ENCODE measurements around the gene TOB2. TPM values are rescaled to one million over a fixed set of nuclear protein-coding genes. Genes with fewer than 3 reads are reported as not detected.
"Not testable (repeated sequence)": the region's sequence is repeated elsewhere in the genome, so short reads cannot be mapped to it uniquely, and the experiment has no call there.

The TOB2 gene
- total RNA-seq, 2 experiments from 2014 or later = 27.0 to 28.5 TPM

DNA sequence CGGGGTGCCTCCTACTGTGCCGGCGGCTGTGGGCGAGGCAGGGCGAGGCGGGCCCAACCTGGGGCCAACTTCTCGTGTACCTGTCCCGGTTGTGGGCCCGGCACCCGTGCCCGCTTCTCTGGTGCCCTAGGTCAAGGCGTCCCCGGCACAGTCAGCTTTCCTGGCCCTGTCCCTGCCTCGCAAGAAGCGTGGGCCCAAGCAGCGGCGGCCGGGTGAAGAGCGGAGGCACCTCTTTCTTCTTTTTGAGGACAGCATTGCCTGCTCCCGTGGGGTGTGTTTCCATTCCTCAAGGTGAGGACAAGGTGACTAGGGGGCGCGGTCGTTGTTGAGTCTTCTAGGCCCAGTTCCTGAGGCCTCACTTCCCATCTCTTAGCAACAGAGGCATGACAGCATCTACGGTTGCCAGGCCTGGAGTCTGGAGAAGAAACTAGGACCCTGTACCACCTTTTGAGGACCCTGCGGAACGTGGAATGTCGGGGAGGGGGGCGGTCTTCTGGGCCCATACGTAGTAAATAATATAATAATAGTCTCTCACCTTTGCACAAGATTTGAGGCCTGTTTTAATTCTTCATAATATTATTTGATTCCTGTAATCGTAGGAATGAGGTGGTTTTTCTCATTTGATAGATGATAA lies 22.7 kb upstream of the TOB2 start:
- POLR2A ChIA-PET = interaction anchor here (0.7 to 13.9 kb wide), 24 partner anchors 9 to 1145 kb away, joined by 3 to 238 read pairs (median 4); partner anchors contain the start of genes CCDC134, DESI1, PMM1 and POLDIP3
- Mint-ChIP-seq H3K36me3 (ENCODE audit: low read depth) (peaks cover 43% of the 10 kb centered on the region), H3K4me3 (peak overlapping the region; percentile 87), H3K27ac (peak overlapping the region; percentile 98), H3K9me3 (no peaks in the 10 kb centered on the region), H3K27me3 (no peaks in the 10 kb centered on the region), H3K4me1 (ENCODE audit: low read depth) (peaks cover 57% of the 10 kb centered on the region)
- CTCF ChIA-PET = interaction anchor here (0.7 to 4.4 kb wide), 9 partner anchors 10 to 168 kb away, joined by 3 to 22 read pairs (median 4); partner anchors contain the start of gene ZC3H7B
- DNase-seq = peak; percentile 59
- TF ChIP-seq CTCF (IDR thresholded peaks at IDR 0.05) = no peak
- intact Hi-C loops (cut with micrococcal nuclease) = no loop called here
- no peak for ATAC-seq

DNA sequence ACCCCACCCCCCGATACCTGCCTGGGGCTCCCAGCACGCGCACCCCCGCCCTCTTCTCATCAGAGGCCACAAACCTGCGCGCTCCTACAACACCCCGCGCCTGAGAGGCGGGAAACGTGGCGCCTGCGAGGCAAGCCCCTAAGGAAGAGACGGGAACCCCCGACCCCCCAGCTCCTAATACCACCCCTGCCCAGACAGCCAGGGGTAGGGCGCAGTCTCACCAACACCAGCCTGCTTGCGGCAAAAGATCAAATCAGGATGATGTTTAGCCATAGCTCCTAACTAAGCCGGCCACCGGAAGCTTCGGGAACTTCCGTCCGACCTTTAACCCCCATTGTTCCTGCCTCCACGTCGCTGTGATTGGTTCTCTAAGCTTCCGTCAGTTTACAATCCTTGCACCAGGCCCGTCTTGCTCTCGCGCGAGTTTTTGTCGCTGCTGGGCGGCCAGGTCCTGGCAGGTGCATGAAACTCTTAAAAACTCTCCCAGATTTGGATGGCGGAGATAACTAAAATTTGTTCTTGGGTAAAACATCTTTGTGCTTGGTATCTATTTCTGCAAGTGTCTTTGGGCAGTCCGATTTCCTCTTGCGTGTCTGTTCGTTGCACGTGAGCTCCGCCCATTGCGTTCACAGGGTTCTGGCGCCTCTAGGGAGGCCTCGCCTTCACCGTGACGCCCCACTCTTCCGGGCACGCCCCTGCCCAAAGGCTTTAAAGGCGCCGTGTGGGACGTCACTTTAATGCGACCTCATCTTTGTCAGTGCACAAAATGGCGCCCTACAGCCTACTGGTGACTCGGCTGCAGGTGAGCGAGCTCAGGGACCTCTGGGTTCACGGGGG lies 22.0 kb upstream of the TOB2 start, which contains the start of the genes ACO2 and PHF5A:
Gene ACO2, plus strand, starts transcription at position 737 of the 837 bp plus-strand sequence. Its CDS starts 30 bp downstream, at position 767.
Gene PHF5A, minus strand, starts transcription at position 312 of the 837 bp plus-strand sequence. Its CDS starts 39 bp downstream, at position 273.
- H3K36me3 Mint-ChIP-seq (ENCODE audit: low read depth) = peaks cover 45% of the 10 kb centered on the region
- ChIA-PET POLR2A (interaction anchor here (0.7 to 13.9 kb wide), 26 partner anchors 9 to 1146 kb away, joined by 3 to 238 read pairs (median 4); partner anchors contain the start of genes CCDC134, DESI1, PMM1 and POLDIP3), CTCF (interaction anchor here (0.8 to 4.4 kb wide), 8 partner anchors 11 to 167 kb away, joined by 3 to 22 read pairs (median 4); partner anchors contain the start of gene ZC3H7B)
- peak; percentile 98 for DNase-seq
- H3K4me3 Mint-ChIP-seq = peak within 1 kb of the TSS; percentile 87
- H3K27me3 Mint-ChIP-seq = no peaks in the 10 kb centered on the region
- no peak for TF ChIP-seq CTCF (IDR thresholded peaks at IDR 0.05)
- peaks cover 56% of the 10 kb centered on the region for H3K4me1 Mint-ChIP-seq (ENCODE audit: low read depth)
- intact Hi-C loops (cut with micrococcal nuclease) = loop anchor here (1.0 kb wide), 1 partner anchor 21 kb away; no protein-coding TSS in a partner anchor
- no peaks in the 10 kb centered on the region for H3K9me3 Mint-ChIP-seq
- ATAC-seq = peak; percentile 95
- peak within 1 kb of the TSS; percentile 98 for H3K27ac Mint-ChIP-seq

DNA sequence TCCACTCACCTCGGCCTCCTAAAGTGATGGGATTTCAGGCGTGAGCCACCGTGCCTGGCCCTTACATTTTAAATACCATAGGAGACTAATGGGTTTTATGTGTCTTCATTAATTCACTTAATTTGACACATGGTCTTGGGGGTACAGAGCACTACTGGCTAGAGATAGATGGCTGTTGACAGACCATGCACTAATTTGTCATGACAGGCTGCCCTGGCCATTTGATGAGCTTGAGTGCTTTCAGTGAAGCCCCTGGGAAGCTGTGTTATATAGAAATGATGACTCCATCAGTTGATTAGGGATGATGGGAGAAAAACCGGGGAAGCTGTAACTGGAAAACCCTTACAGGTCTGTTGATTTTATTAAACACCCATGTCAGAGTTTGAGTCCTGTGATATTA lies 15.3 kb upstream of the TOB2 start:
- intact Hi-C loops (cut with micrococcal nuclease) = no loop called here
- TF ChIP-seq CTCF (IDR thresholded peaks at IDR 0.05) = no peak
- no peaks in the 10 kb centered on the region for H3K9me3 Mint-ChIP-seq
- H3K36me3 Mint-ChIP-seq (ENCODE audit: low read depth) = peaks cover 54% of the 10 kb centered on the region
- H3K4me1 Mint-ChIP-seq (ENCODE audit: low read depth) = peaks cover 21% of the 10 kb centered on the region
- no peaks in the 10 kb centered on the region for H3K27me3 Mint-ChIP-seq
- ATAC-seq (no peak), DNase-seq (no peak)
- ChIA-PET CTCF (interaction anchor here (1.6 kb wide), 1 partner anchor 58 kb away, joined by 7 read pairs; no protein-coding TSS in a partner anchor), POLR2A (interaction anchor here (0.7 to 13.9 kb wide), 4 partner anchors 11 to 125 kb away, joined by 4 to 238 read pairs (median 5); partner anchors contain the start of gene TOB2)
- H3K27ac Mint-ChIP-seq = no peak overlapping the region
- no peak overlapping the region for H3K4me3 Mint-ChIP-seq

- ATAC-seq; intact Hi-C loops (cut with micrococcal nuclease); H3K27me3 Mint-ChIP-seq; H3K9me3 Mint-ChIP-seq; DNase-seq; H3K27ac Mint-ChIP-seq; H3K4me3 Mint-ChIP-seq: not testable (repeated sequence)
- H3K4me1 Mint-ChIP-seq (ENCODE audit: low read depth) = peaks cover 16% of the 10 kb centered on the region
- peaks cover 45% of the 10 kb centered on the region for H3K36me3 Mint-ChIP-seq (ENCODE audit: low read depth)
- ChIA-PET CTCF (interaction anchor here (1.2 kb wide), 1 partner anchor 73 kb away, joined by 3 read pairs; no protein-coding TSS in a partner anchor), POLR2A (interaction anchor here (0.6 to 6.3 kb wide), 3 partner anchors 9 to 739 kb away, joined by 3 to 53 read pairs (median 22); partner anchors contain the start of genes ACO2, PHF5A and TOB2)
These were observed 13.5 kb upstream of the TOB2 start for GRCh38 chr22:41460071-41460470.

DNA sequence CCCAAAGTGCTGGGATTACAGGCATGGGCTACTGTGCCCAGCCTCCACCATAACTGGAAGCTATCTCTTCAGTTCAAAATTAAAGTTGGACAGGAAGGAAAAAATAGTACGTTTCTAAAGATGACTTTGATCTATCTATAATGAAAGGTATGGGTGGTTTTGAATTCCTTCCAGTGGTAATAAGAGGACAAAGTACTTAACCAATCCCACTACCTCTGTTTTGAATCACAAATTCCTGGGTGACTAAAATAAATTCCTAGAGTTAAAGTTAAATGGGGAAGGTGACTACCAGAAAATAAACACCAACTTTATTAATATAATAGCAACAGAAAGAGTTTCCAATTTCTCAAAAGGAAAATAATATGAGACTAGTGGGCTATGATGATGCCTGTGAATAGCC lies 12.8 kb upstream of the TOB2 start:
- ChIA-PET CTCF (interaction anchor here (1.2 kb wide), 1 partner anchor 73 kb away, joined by 3 read pairs; no protein-coding TSS in a partner anchor), POLR2A (interaction anchor here (0.7 to 6.3 kb wide), 3 partner anchors 9 to 27 kb away, joined by 3 to 53 read pairs (median 22); partner anchors contain the start of genes ACO2, PHF5A and TOB2)
- intact Hi-C loops (cut with micrococcal nuclease) = no loop called here
- no peak for TF ChIP-seq CTCF (IDR thresholded peaks at IDR 0.05)
- no peaks in the 10 kb centered on the region for H3K27me3 Mint-ChIP-seq
- no peaks in the 10 kb centered on the region for H3K9me3 Mint-ChIP-seq
- H3K4me1 Mint-ChIP-seq (ENCODE audit: low read depth) = peaks cover 10% of the 10 kb centered on the region
- H3K27ac Mint-ChIP-seq = peak overlapping the region; percentile 30
- H3K36me3 Mint-ChIP-seq (ENCODE audit: low read depth) = peaks cover 38% of the 10 kb centered on the region
- ATAC-seq (no peak), DNase-seq (no peak)
- no peak overlapping the region for H3K4me3 Mint-ChIP-seq
